B cell (primary cell): Measurements from ENCODE around the gene ZNF766.

Experiments
- CTCF ChIP-seq: fragments of 200-600 bp; IDR thresholded peaks from one replicate; pipeline ENCODE4 v1.8.0; 2022; ENCODE audit warnings: antibody characterized with exemption, mild to moderate bottlenecking
- EZH2 ChIP-seq: IDR thresholded peaks from 2 replicates; pipeline ENCODE4 v1.6.1; 2012; ENCODE audit warnings: borderline replicate concordance, low read depth, mild to moderate bottlenecking, moderate library complexity, low read length; ENCODE audit not compliant: insufficient read depth, poor library complexity, severe bottlenecking

GRCh38 chr19:52296773-52297600 lies 27.6 kb downstream of the ZNF766 start, which contains the start of gene ZNF480:
- TF ChIP-seq CTCF (no peak), EZH2 (no peak)
